Tongue (tissue), 2 donors: ENCODE results near the gene TCF4. TPM values are rescaled to one million over a fixed set of nuclear protein-coding genes. Genes with fewer than 3 reads are reported as not detected.

Experiments used
- DNase-seq: peaks from one replicate; pipeline ENCODE4 v3.0.0-alpha.2; 2015
- total RNA-seq: library from RNA; depleted of rRNA; stranded (reverse); fragments of >200 nt; gene quantifications from one replicate; pipeline ENCODE4 v1.2.3, GENCODE V29; 2014

Gene TCF4
- total RNA-seq, 1 donor from 2014 or later: 301 TPM

DNA sequence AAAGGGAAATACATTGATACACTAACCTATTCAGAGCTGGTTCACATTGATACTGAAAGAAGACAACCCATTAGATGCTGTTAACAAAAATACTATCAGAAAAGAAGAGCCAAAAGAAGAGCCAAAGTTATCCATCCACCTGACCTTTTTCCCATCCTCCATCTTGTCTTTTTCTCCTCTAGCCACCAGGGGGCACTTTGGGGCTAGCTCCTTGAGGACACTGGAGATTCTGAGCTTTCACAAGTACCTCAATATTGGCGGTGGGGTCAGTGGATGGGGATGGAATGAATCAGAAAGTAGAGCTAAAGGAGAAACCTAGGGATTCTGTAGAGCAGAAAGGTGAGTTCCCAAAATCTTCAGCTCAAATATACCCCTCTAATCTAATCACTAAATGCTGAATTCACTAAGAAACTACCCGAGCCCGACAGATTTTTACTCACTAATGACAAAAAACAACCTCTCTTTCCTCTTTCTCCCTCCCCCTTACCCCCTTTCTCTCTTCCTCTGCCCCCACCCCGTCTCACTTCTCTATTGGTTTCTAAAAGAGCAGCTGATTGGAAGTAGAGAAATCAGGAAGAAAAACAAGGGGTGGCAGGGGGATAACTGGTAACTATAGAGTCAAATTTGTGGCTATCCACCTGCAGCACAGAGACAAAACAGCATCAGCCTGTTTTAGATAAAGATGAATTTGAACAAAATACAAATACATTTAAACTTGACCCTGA lies 203.3 kb downstream of the TCF4 start:
- DNase-seq: peak; percentile 25

DNA sequence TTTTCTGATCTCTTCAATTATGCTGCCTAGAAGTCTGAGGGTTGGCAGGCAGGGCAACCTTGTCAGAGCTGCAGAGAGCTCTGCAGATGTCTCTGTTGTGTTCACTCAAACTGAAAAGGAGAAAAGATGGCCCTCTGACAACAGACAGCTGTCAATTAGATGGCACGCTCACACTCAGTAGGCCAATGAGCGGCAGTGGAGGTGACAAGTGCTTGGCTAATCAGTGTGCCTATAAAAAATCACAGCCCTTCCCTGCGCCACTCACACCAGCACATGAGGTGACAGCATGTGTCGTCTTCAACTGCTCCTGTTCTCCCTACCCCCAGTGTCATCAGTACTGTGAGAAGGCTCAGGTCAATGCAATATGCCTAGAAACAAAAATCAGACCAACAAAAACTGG lies 203.9 kb downstream of the TCF4 start:
- no peak for DNase-seq

DNA sequence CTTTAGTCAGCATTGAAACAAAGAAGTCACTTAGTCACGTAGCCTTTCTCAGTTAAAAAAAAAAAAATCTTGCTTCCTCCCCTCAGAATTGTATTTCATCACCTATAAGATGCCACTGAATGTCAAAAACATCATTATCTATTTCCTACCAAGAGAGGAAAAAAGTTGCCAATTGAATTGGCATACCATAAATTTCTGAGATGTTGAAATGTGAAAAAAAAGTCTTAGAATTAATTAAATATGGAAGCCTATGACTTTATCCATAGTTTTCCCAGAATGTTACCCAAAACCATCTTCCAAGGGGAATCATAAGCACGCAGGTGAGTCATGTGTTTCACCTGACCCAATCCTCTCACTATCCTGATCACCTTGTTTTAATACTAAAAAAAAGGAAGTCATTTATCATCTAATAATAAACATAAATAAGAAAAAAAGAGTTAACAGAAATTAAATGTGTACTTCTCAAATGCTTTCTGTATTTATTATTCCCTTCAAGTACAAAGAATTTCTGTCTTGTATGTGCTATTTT lies 205.7 kb downstream of the TCF4 start:
- DNase-seq: no peak

GRCh38 chr18:55381277-55381676 lies 206.7 kb downstream of the TCF4 start:
- no peak for DNase-seq

GRCh38 chr18:55380589-55380988 lies 207.4 kb downstream of the TCF4 start:
- no peak for DNase-seq

DNA sequence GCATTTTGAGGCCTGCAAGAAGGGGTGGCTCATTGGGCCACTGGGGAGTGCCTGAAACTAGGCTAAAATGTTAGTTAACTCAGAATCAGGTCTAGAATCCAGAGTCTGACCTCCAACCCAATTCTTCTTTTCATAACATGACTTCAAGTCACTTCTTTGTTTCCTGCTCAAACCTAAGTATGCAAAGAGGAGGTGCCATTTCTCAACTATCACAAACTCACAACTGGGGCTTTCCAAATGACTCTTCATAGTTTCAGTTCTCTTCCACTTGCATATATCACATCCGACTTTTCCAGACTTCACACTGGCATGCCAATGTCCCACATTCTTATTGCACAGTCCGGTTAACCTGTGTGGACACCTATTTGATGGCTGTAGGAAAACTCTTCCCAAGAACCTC lies 211.6 kb downstream of the TCF4 start:
- DNase-seq: no peak

GRCh38 chr18:55375930-55376329 lies 212.1 kb downstream of the TCF4 start:
- no peak for DNase-seq

- DNase-seq: no peak
Observed at GRCh38 chr18:55374741-55375140, 213.3 kb downstream of the TCF4 start.

- no peak for DNase-seq
Observed at GRCh38 chr18:55372209-55372608, 215.8 kb downstream of the TCF4 start.

DNA sequence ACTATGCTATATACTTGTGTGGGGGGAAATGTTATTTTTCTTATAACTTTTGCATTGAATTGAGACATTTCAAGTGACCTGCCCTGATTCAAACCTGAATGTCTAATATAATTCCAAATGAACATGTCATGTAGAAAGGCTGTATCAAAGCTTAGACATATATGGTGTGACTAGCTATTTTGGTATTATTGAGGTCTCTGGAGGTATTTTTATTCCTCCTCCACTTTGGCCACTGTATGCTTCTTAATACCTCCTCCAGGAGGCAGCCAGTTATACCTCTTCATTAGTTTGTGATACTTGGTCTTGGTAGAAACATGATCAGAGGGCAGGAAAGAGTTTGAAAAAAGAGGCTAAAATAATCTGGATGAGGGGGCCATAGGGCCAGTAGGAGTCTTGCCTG lies 217.1 kb downstream of the TCF4 start:
- no peak for DNase-seq

DNA sequence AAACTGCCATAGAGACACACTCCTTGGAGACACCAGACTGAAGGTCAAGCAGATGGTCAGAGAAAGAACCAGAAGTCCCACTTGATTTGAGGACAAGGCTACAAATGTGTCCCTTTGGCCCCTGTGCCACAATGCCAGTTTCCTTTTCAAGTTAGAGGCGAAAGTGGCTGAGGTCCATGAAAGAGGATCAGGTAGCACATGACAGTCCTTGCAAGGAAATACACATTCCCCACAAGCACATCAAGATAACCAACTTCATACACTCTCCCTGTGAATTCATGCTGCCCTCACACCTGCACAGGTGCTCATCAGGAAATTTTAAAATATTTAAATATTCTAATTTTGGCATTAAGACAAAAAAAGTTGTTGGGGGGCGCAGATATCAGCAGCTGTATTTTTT lies 218.6 kb downstream of the TCF4 start:
- no peak for DNase-seq

GRCh38 chr18:55365342-55365741 lies 222.7 kb downstream of the TCF4 start:
- no peak for DNase-seq

DNA sequence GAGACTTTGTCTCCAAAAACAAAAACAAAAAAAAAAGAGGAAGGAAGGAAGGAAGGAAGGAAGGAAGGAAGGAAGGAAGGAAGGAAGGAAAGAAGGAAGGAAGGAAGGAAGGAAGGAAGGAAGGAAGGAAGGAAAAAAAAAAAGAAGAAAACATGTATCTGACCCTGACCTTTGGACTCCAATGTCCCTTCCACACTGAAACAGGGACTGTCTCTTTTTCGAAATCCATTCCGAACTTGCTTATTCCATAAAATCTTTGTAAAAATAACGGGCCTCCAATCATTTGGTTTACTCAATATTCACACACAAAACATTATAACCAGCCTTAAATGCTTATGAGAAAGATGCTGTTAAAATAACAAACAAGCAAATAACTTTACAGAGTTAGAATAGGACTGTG lies 225.7 kb downstream of the TCF4 start:
- DNase-seq: no peak

GRCh38 chr18:55361492-55362250 lies 226.3 kb downstream of the TCF4 start:
- no peak for DNase-seq

GRCh38 chr18:55360061-55360460 lies 227.9 kb downstream of the TCF4 start:
- DNase-seq: no peak

- DNase-seq: no peak
Observed at GRCh38 chr18:55356815-55357214, 231.2 kb downstream of the TCF4 start.

GRCh38 chr18:55355223-55355622 lies 232.8 kb downstream of the TCF4 start:
- peak; percentile 33 for DNase-seq

DNA sequence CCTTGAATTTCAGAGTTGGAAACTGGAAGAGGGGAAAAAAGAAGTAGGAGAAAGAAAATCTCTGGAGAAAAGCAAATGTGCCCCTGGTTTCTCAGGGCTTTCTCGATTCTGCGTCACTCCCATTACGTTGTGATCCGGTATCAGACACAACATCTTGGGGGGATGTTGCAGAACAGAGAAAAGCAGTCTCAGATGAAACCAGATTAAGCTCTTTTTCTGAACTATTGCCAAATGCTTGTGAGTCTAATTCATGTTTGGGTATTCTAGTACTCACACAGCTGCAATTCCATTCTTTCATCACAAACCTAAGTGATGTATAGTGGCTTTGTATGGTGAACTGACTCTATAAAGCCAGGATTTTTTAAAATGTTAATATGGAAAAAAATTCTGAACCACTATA lies 233.2 kb downstream of the TCF4 start:
- peak; percentile 73 for DNase-seq

- no peak for DNase-seq
Observed at GRCh38 chr18:55353806-55354205, 234.2 kb downstream of the TCF4 start.

- no peak for DNase-seq
Observed at GRCh38 chr18:55353391-55353790, 234.6 kb downstream of the TCF4 start.

- no peak for DNase-seq
Observed at GRCh38 chr18:55351980-55352714, 235.8 kb downstream of the TCF4 start.

DNA sequence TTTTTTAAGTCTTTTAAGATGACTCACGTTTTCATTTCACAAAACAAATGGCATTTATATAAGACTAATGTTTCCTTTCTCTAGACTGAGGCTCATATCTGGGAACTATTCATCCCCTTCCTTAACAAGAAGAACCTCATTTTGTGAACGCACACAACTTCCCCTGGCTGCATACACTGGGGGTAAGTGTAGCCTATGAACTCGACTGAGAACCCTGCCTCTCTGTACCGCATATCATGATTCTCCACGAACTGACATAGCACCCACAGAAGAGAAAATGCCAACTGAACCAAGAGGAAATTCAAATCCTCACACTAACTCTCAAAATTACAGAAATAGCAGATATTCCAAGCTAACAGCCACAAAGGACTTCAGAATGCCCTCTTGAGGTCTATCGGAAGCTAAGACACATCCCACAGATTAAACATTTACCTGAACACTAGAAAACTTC lies 236.7 kb downstream of the TCF4 start:
- DNase-seq: no peak

GRCh38 chr18:55349685-55350084 lies 238.3 kb downstream of the TCF4 start:
- no peak for DNase-seq
